DMS153 (cell line): ENCODE measurements around the gene FLOT2.
"Not testable (repeated sequence)": the region's sequence is repeated elsewhere in the genome, so short reads cannot be mapped to it uniquely, and the experiment has no call there.

ENCODE experiments used
- DNase-seq: peaks from one replicate; lab custom pipeline; 2025; lab: John Stamatoyannopoulos, UW

FLOT2 gene

DNA sequence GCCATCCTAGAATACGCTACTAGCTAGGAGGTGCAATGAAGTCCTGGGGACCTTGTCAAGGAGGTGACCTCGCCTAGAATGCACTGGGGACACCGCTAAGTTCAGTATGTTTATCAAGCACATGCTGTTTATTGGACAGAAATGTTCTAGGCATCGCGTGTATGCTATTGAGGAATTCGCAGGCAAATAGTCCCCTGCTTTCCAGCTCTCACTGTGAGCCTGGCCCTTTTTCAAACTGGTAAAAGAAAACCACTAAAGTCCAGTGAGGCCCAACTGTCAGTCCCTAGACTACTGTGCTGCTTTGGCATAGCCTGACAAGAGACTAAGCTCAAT, 53.8 kb downstream of the FLOT2 start:
- DNase-seq: no peak

DNA sequence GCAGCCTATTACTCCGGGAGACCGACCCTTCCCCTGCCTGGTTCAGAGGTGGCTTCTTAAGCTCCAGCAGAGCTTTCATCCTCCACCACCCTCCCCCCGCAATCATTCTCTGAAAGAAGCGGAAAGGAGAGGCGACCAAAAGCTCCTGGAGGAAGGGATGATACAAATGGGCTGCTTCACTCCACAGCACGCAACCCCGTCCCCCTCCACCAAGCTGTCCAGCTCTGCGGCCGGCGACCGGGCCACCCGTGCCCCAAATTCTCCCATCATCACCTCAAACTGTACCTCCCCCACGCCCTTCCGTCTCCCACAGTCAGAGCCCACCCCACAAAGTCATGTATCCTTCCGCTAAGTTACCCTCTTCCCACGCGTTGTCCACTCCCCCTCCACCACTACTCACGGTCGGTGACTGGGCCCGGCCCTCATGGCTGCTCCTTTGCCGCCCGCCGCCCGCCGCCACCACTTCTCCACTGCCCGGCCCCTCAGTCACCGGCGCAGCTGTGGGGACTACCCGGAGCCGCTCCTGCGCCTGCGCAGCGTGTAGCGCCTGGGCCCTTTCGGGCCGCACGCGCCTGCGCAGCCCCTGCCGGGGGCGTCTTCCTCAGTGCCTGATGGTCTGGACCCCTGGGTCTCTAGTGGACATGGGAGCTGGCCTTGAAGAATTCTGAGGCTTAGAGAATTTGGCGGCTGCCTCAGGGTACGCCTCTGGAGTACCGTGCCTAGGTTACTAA, 55.1 kb downstream of the FLOT2 start, which contains the start of gene FAM222B:
Gene FAM222B, minus strand, starts transcription at position 509 of the 731 bp plus-strand sequence. CDS start 76,123 bp downstream, outside the sequence.
- DNase-seq: peak; percentile 64

DNA sequence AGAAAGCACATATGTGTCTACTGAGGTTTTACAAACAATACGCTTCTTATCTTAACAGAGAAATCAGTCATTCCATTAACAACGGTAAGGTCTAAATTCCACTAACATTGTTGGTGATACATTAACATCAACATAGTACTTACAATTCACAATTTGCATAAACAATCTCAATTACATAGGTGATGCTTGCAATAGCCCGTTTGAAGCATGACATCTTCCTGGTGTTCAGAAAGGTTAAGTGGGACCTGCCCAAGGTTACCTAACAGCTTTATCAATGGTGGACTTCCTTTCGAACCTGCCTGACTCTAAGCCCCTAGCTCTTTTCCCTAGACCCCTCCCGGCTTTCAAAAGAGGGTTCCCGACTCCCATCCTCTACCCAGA, 55.6 kb downstream of the FLOT2 start:
- no peak for DNase-seq

DNA sequence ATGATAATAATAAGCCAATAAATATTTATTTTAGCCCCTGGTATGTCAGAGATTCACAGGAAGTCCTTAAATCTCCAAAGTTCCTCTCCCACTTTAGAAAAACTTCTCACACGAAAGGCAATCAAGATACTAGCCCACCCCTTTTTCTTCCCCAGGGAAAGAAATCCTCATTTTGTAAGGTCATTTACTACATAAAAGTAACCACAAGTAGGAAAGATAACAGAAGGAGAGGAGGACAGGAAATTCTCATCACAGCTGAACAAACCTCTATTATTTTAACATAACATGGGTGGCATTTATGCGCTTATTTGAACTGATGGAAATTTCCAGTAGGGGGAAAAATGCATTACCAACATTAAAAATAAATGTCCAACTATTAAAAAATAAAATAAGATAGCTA, 58.3 kb downstream of the FLOT2 start:
- DNase-seq: no peak

DNA sequence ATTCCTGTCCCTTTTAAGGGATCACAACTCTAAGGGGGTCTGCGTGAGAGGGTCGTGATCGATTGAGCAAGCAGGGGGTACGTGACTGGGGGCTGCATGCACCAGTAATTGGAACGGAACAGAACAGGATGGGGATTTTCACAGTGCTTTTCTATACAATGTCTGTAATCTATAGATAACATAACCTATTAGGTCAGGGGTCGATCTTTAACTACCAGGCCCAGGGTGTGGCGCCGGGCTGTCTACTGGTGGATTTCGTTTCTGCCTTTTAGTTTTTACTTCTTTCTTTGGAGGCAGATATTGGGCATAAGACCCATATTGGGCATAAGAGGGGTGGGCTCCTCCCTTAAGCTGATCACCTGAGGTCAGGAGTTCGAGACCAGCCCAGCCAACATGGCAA, 61.0 kb downstream of the FLOT2 start:
- not testable (repeated sequence) for DNase-seq

DNA sequence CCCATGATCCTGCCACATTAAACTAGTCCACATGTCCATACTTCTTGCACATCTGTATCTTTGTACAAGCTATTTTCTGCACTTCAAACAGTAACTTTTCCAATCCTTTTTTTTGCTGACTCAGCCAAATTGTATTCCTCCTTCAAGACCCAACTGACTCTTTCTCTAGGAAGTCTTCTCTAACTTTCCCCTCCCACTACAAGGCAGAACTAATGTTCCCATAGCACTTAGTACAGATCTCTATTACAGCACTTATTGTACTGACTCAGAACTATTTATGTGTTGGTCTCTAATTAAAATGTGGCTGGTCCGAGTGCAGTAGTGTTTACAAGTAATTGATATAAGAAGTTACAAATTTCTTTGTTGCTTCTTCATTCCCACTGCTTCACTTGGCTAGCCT, 63.1 kb downstream of the FLOT2 start:
- no peak for DNase-seq
